K562 (cell line): ENCODE results near the gene WSCD1. TPM values are rescaled to one million over a fixed set of nuclear protein-coding genes. Genes with fewer than 3 reads are reported as not detected.

Experiments used
- ATAC-seq: fragments of 200-7000 bp; cut with Tn5 transposase; 3 replicates; pipeline ENCODE4 v1.9.1; 2020; ENCODE audit warnings: moderate library complexity
- BruUV-seq: library from RNA; stranded (reverse); fragments of 400-500 nt; replicated peaks from 2 replicates; lab custom pipeline; 2021; lab: Mats Ljungman, UMichigan
- CTCF ChIA-PET: fragments of 300-600 bp; formaldehyde crosslinking; extraction: SDS; loops from one replicate; lab custom pipeline; 2021; ENCODE audit warnings: low intra/inter-chr PET ratio; lab: Yijun Ruan, JAX
- POLR2A ChIA-PET: fragments of 300-600, 350-650 bp; sonication (Branson Sonifier 250); formaldehyde crosslinking; extraction: SDS; loops from one replicate; lab custom pipeline; 2021; ENCODE audit warnings: antibody characterized with exemption, inconsistent platforms; lab: Yijun Ruan, JAX
- DNase-seq, 4 experiments: peaks; one replicate each; pipeline versions ENCODE4 v3.0.0 to v3.0.0-alpha.2; 2011 to 2018; ENCODE audit warnings: low spot score in 3 of 4, mixed read lengths in 3 of 4; ENCODE audit errors: extremely low read depth in 1 of 4
- FAIRE-seq: peaks from 2 replicates; lab custom pipeline; 2011; peaks lifted over from hg19 to GRCh38; lab: Jason Lieb, UNC
- H2AFZ ChIP-seq: 2 replicates; pipeline ENCODE4 v1.6.0; 2011; ENCODE audit warnings: low read depth, low read length, control low read depth, inconsistent platforms
- H3K27ac ChIP-seq: fragments of 200-600 bp; 3 replicates; pipeline ENCODE4 v1.8.0; 2011; ENCODE audit warnings: low read depth, mild to moderate bottlenecking, control low read depth, inconsistent platforms, low read length, moderate library complexity, mixed read lengths; ENCODE audit errors: extremely low read depth
- H3K27me3 ChIP-seq, 2 experiments: fragments of 300-600 bp in 1 of 2; 2 replicates in 1 of 2; 3 replicates in 1 of 2; pipeline versions ENCODE4 v1.6.0 to v1.8.0; 2011; ENCODE audit warnings: inconsistent platforms in 2 of 2, low read length in 2 of 2, mild to moderate bottlenecking in 1 of 2, mixed read lengths in 1 of 2, moderate library complexity in 1 of 2; ENCODE audit not compliant: control insufficient read depth in 2 of 2, insufficient read depth in 2 of 2
- H3K36me3 ChIP-seq: fragments of 300-600 bp; 3 replicates; pipeline ENCODE4 v1.8.0; 2011; ENCODE audit warnings: mild to moderate bottlenecking, low read length, inconsistent platforms; ENCODE audit not compliant: control insufficient read depth, insufficient read depth
- H3K4me1 ChIP-seq, 2 experiments: fragments of 200-600 bp in 1 of 2; replicated peaks in 1 of 2; 2 replicates in 1 of 2; 3 replicates in 1 of 2; pipeline versions ENCODE4 v1.5.1 to v1.8.0; 2011; ENCODE audit warnings: inconsistent platforms in 2 of 2, low read length in 2 of 2, mild to moderate bottlenecking in 1 of 2, mixed read lengths in 1 of 2, moderate library complexity in 1 of 2; ENCODE audit not compliant: control insufficient read depth in 2 of 2, insufficient read depth in 2 of 2
- H3K4me2 ChIP-seq: 2 replicates; pipeline ENCODE4 v1.6.1; 2011; ENCODE audit warnings: low read length, control low read depth, inconsistent platforms, mixed read lengths; ENCODE audit not compliant: insufficient read depth
- H3K4me3 ChIP-seq: fragments of 200-600 bp; sonication (generic), shearing (Covaris generic); 2 replicates; pipeline ENCODE4 v1.5.1; 2016; ENCODE audit warnings: control low read depth, inconsistent platforms
- H3K79me2 ChIP-seq: fragments of 200-600 bp; 3 replicates; pipeline ENCODE4 v1.8.0; 2011; ENCODE audit warnings: low read length, inconsistent platforms; ENCODE audit not compliant: control insufficient read depth, insufficient read depth
- H3K9ac ChIP-seq, 2 experiments: 2 replicates each; pipeline versions ENCODE4 v1.6.0 to v1.6.1; 2011; ENCODE audit warnings: low read depth in 2 of 2, low read length in 2 of 2, control low read depth in 1 of 2, inconsistent platforms in 1 of 2, mild to moderate bottlenecking in 1 of 2, mixed read lengths in 1 of 2; ENCODE audit not compliant: insufficient read depth in 1 of 2
- H3K9me1 ChIP-seq: one replicate; pipeline ENCODE4 v1.6.0; 2011; ENCODE audit warnings: inconsistent platforms, mild to moderate bottlenecking, low read length, moderate library complexity; ENCODE audit not compliant: control insufficient read depth, insufficient read depth
- H3K9me3 ChIP-seq: replicated peaks from 2 replicates; pipeline ENCODE4 v1.5.1; 2011; ENCODE audit warnings: low read depth, low read length, inconsistent platforms; ENCODE audit not compliant: control insufficient read depth, insufficient read depth
- H4K20me1 ChIP-seq: replicated peaks from 2 replicates; pipeline ENCODE4 v1.6.1; 2011; ENCODE audit warnings: low read length, inconsistent platforms, mixed read lengths; ENCODE audit not compliant: control insufficient read depth, insufficient read depth
- BCLAF1 ChIP-seq, 2 experiments: fragments of 450-650 bp in 1 of 2; IDR thresholded peaks; 2 replicates each; pipeline ENCODE4 v1.6.1; 2011 to 2017; ENCODE audit warnings: low read depth in 2 of 2, antibody characterized with exemption in 1 of 2, borderline replicate concordance in 1 of 2, low read length in 1 of 2, mild to moderate bottlenecking in 1 of 2, mixed read lengths in 1 of 2; ENCODE audit not compliant: control insufficient read depth in 1 of 2
- BMI1 ChIP-seq: fragments of 150-350 bp; IDR thresholded peaks from 2 replicates; pipeline ENCODE4 v1.6.1; 2014; ENCODE audit warnings: low read length
- CEBPB ChIP-seq: fragments of 450-650 bp; IDR thresholded peaks from 2 replicates; pipeline ENCODE4 v1.6.1; 2016; ENCODE audit warnings: missing genetic modification characterization, missing compliant biosample characterization
- CHD2 ChIP-seq: IDR thresholded peaks from 2 replicates; pipeline ENCODE4 v1.6.1; 2011; ENCODE audit warnings: low read depth, low read length
- LEF1 ChIP-seq: fragments of 450-650 bp; IDR thresholded peaks from 2 replicates; pipeline ENCODE4 v1.6.1; 2016; ENCODE audit warnings: mild to moderate bottlenecking
- NR0B1 ChIP-seq: fragments of 450-650 bp; IDR thresholded peaks from one replicate; pipeline ENCODE4 v1.6.1; 2018; ENCODE audit warnings: mild to moderate bottlenecking, moderate library complexity; ENCODE audit not compliant: partially characterized antibody
- NR2C2 ChIP-seq, 2 experiments: fragments of 200-800 bp in 1 of 2; sonication (Bioruptor generic) in 1 of 2; sonication (generic) in 1 of 2; formaldehyde crosslinking in 1 of 2; IDR thresholded peaks; 2 replicates each; pipeline versions ENCODE4 v1.6.1 to v1.8.0; 2016 to 2022; ENCODE audit warnings: mild to moderate bottlenecking in 1 of 2, missing compliant biosample characterization in 1 of 2, missing genetic modification characterization in 1 of 2, missing genetic modification reagents in 1 of 2
- NR2F6 ChIP-seq: fragments of 450-650 bp; formaldehyde crosslinking; IDR thresholded peaks from 2 replicates; pipeline ENCODE4 v1.4.0; 2020; ENCODE audit warnings: mild to moderate bottlenecking
- PRMT5 ChIP-seq: sonication (generic); formaldehyde crosslinking; IDR thresholded peaks from 2 replicates; pipeline ENCODE4 v1.5.0; 2020; ENCODE audit warnings: missing genetic modification reagents
- TRIM25 ChIP-seq: fragments of 450-650 bp; IDR thresholded peaks from 2 replicates; pipeline ENCODE4 v1.7.0; 2016; ENCODE audit warnings: borderline replicate concordance
- TSC22D4 ChIP-seq: fragments of 450-650 bp; IDR thresholded peaks from 2 replicates; pipeline ENCODE4 v1.6.1; 2016; ENCODE audit warnings: missing genetic modification characterization, missing biosample characterization, control low read depth
- ZFPM2 ChIP-seq: fragments of 250-450 bp; sonication (Bioruptor Pico); IDR thresholded peaks from 2 replicates; pipeline ENCODE4 v1.5.1; 2022; ENCODE audit warnings: mild to moderate bottlenecking
- ZHX1 ChIP-seq: fragments of 150-350 bp; conservative IDR thresholded peaks from 2 replicates; pipeline ENCODE4 v1.6.1; 2014; ENCODE audit warnings: low read length
- ZNF263 ChIP-seq: sonication (generic); formaldehyde crosslinking; IDR thresholded peaks from 2 replicates; pipeline ENCODE4 v1.8.0; 2022; ENCODE audit warnings: mild to moderate bottlenecking, missing genetic modification reagents, borderline replicate concordance
- WGBS: fragments of 100-300 bp; shearing (Covaris generic); methylation state at CpG from one replicate; pipeline ENCODE4 v1.1.6; 2016; ENCODE audit warnings: low coverage, mixed read lengths; ENCODE audit not compliant: insufficient coverage; ENCODE audit errors: missing lambda C conversion rate; 5-methylcytosine and 5-hydroxymethylcytosine counted together
- in situ Hi-C: fragments of 300-500 bp; cut with MboI; formaldehyde crosslinking; loops from 4 replicates; pipeline ENCODE4 v1.15.0; 2018; ENCODE audit warnings: inconsistent platforms, mixed read lengths
- intact Hi-C: fragments of 100-400 bp; cut with micrococcal nuclease; formaldehyde crosslinking; loops from 2 replicates; pipeline ENCODE4 v1.14.2; 2022
- polyA plus RNA-seq, 8 experiments: library from polyadenylated mRNA; depleted of rRNA in 4 of 8; stranded (reverse) in 5 of 8; unstranded in 3 of 8; fragments of >200 nt; fragmentation: Nextera tagmentation in 2 of 8; fragmentation: Illumina TruSeq in 1 of 8; extraction: Ambion mirVana in 2 of 8; extraction: Trizol in 1 of 8; gene quantifications; 2 replicates each; pipeline versions ENCODE4 v1.2.1 to v1.2.3, GENCODE V29; 2011 to 2014; ENCODE audit warnings: inconsistent platforms in 1 of 8, missing spikeins in 1 of 8
- total RNA-seq, 7 experiments: library from RNA; depleted of rRNA in 6 of 7; stranded (reverse); fragments of >200 nt in 6 of 7; fragmentation: Illumina TruSeq in 2 of 7; extraction: Trizol in 2 of 7; gene quantifications; 2 replicates each; pipeline versions ENCODE4 v1.2.1 to v1.2.3, GENCODE V29; 2011 to 2021; ENCODE audit warnings: low replicate concordance in 1 of 7

WSCD1 gene
- total and polyA plus RNA-seq, 9 of the 15 experiments (the other 6 are each of a cell fraction or from before 2014, with no cell fraction given), result not detected

GRCh38 chr17:6021627-6022026 lies 48.6 kb upstream of the WSCD1 start:
- H4K20me1 ChIP-seq, result no peaks in the 10 kb centered on the region
- H3K36me3 ChIP-seq, result no peaks in the 10 kb centered on the region
- in situ Hi-C loops, result no loop called here
- no peaks in the 10 kb centered on the region for H3K9me3 ChIP-seq
- H3K4me2 ChIP-seq, result no peak overlapping the region
- no peak for ATAC-seq
- FAIRE-seq, result no peak
- no peaks in the 10 kb centered on the region for H3K4me1 ChIP-seq
- H3K9ac ChIP-seq, result no peak overlapping the region
- no TSS peak for BruUV-seq
- ChIA-PET POLR2A (no interaction called here), CTCF (no interaction called here)
- no peaks in the 10 kb centered on the region; a peak in 2 of 5 replicates for H3K27me3 ChIP-seq
- no peak overlapping the region for H3K27ac ChIP-seq
- no peaks in the 10 kb centered on the region for H3K79me2 ChIP-seq
- no peaks in the 10 kb centered on the region for H3K9me1 ChIP-seq
- intact Hi-C loops, result no loop called here
- no peak overlapping the region for H2AFZ ChIP-seq
- no peak overlapping the region for H3K4me3 ChIP-seq
- DNase-seq, result no peak
- under 1% methylated on average over 9 of the region's 9 CpGs for WGBS
- no peak for TF ChIP-seq ZNF263 (CRISPR knock-in tag)
- TF ChIP-seq NR2C2 (CRISPR knock-in tag; IDR thresholded peaks at IDR 0.05), result no peak
- no peak for TF ChIP-seq NR2C2 (tag; IDR thresholded peaks at IDR 0.05)
- TF ChIP-seq BMI1, result no peak
- TF ChIP-seq CHD2, result no peak
- TF ChIP-seq BCLAF1 (IDR thresholded peaks at IDR 0.05; ENCODE audit: borderline replicate concordance in 1 of 2, control insufficient read depth in 1 of 2, low read depth in 2 of 2, low read length in 1 of 2), result no peak
- TF ChIP-seq TSC22D4, result no peak
- TF ChIP-seq TRIM25, result no peak
- no peak for TF ChIP-seq PRMT5 (CRISPR knock-in tag)
- no peak for TF ChIP-seq CEBPB (tag)
- no peak for TF ChIP-seq NR0B1
- TF ChIP-seq ZHX1, result no peak
- TF ChIP-seq LEF1, result no peak
- no peak for TF ChIP-seq NR2F6
- no peak for TF ChIP-seq ZFPM2 (CRISPR knock-in tag)
